Stimulated activated effector memory CD8-positive, alpha-beta T cell treated with anti-CD3 and anti-CD28 coated beads, Interleukin-12 subunit alpha, Interleukin-12 subunit beta, amount 100 ng/mL, for 72 hours (primary cell): ENCODE measurements around the gene HOXD11.

ENCODE experiments used
- ATAC-seq: fragments of 150-1000 bp; cut with Tn5 transposase; 2 replicates; pipeline ENCODE4 v1.10.0; 2021
- DNase-seq, 2 donors: peaks; one replicate each; pipeline ENCODE4 v3.0.0; 2021 to 2022; ENCODE audit warnings: low spot score in 2 of 2
- H3K27ac Mint-ChIP-seq: one replicate; pipeline ENCODE4 v1.8.0; 2022; ENCODE audit warnings: mild to moderate bottlenecking, mixed read lengths
- H3K36me3 Mint-ChIP-seq: one replicate; pipeline ENCODE4 v1.8.0; 2022; ENCODE audit warnings: mild to moderate bottlenecking, mixed read lengths
- H3K4me1 Mint-ChIP-seq: one replicate; pipeline ENCODE4 v1.8.0; 2022; ENCODE audit warnings: mixed read lengths
- H3K4me3 Mint-ChIP-seq: one replicate; pipeline ENCODE4 v1.8.0; 2022; ENCODE audit warnings: mild to moderate bottlenecking, mixed read lengths
- H3K9me3 Mint-ChIP-seq: one replicate; pipeline ENCODE4 v1.8.0; 2022; ENCODE audit warnings: mixed read lengths

The HOXD11 gene

DNA sequence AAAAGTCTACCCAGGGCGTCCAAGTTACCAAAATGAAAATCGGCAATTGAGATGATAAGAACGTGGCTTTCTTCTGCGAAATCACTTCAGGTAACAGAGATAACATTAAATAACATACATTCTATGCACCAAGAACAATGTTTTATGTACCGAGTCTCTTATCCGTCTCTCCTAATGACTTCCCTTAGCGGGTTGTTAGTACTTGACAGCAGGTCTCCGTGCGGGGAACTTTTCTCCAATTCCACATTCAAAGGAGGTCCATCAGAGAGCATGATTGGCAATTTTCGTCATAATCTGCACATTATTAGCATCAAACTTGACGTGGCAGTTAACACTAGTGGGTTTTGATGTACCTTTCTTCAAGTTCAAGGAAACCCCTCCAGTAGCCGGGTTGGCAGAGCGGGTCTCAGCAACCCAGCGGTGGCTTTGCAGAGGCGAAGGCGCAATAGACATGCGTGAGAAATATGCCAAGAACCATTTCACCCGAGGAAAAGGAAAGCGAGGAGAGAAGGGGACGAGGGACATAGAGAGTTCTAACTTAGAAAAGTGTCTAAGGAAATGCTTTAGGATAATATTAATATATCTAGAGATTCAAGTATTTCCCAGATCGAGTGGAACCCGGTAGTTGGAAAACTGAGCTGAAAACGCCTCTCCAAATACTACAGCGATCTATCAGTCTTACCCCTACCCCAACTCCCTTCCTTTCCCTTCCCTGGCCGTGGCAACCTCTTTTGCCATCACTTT lies 28.4 kb upstream of the HOXD11 start:
- Mint-ChIP-seq H3K4me3 (peak overlapping the region; percentile 44), H3K27ac (peak overlapping the region; percentile 82), H3K36me3 (peaks cover 42% of the 10 kb centered on the region), H3K4me1 (peaks cover 9% of the 10 kb centered on the region), H3K9me3 (peaks cover 4% of the 10 kb centered on the region)
- ATAC-seq (no peak), DNase-seq (no peak)

DNA sequence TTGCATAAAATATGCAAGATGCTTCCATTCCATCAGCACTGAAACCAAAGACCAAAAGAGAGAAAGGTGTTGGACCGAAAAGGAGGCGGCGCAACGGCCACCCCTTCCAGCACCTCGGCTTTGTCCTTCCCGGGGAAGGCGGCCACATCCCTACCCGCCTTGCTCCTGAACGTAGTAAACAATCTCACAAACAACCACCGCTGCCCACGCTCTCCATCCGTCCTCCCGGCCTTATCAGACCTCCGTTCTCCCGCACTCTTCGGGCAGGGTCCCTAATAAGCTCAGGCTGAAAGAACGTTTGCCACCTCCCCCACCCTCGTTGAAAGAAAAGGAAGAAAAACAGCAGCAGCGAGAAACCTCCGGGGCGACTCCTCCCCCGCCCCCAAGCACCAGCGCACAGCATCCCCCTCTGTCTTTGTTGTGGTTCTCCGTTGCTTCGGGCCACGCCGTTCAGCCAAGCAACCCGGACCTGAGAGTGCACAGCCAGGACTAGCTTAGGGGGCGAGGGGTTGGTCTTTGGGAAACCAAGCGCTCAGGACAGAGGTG lies 27.7 kb upstream of the HOXD11 start:
- Mint-ChIP-seq H3K4me1 (peaks cover 9% of the 10 kb centered on the region), H3K4me3 (peak overlapping the region; percentile 44), H3K9me3 (peaks cover 4% of the 10 kb centered on the region), H3K27ac (peak overlapping the region; percentile 82), H3K36me3 (peaks cover 49% of the 10 kb centered on the region)
- ATAC-seq, result no peak
- DNase-seq, result no peak

DNA sequence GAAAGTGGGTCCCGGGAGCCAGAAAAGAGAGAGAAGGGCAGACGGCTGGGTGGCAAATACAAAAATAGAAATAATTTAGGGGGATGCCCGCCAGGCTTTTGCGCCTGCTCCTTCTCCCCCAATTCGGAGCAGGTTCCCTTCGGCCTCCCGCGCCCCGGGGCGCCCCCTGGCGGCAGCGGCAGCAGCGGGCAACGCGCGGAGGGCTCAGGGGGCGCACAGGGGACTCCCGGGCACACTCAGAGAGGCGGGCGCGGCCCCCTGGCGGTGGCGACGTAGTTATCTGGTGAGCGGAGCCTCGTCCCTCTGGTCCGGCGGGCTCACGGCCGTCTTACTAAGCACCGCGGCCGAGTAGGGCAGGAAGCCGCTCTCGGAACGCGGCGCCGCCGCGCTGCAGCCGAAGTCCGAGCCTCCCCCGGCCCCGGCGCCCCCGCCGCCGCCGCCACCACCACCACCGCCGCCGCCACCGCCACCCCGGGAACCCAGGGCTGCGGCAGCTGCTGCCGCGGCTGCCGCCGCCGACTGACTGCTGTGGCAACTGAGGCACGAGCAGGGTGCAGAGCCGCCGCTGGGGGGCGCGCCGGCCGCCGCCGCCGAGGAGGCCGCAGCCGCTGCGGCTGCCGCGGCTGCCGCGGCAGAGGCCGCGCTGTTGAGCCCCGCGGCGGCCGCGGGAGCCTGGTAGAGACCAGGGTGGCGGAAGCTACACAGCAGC lies 27.1 kb upstream of the HOXD11 start:
- H3K9me3 Mint-ChIP-seq, result peaks cover 4% of the 10 kb centered on the region
- H3K27ac Mint-ChIP-seq, result peak overlapping the region; percentile 82
- ATAC-seq (no peak), DNase-seq (peak in 1 of 2 donors; percentile 56)
- peaks cover 55% of the 10 kb centered on the region for H3K36me3 Mint-ChIP-seq
- H3K4me1 Mint-ChIP-seq, result peaks cover 9% of the 10 kb centered on the region
- peak overlapping the region; percentile 44 for H3K4me3 Mint-ChIP-seq

DNA sequence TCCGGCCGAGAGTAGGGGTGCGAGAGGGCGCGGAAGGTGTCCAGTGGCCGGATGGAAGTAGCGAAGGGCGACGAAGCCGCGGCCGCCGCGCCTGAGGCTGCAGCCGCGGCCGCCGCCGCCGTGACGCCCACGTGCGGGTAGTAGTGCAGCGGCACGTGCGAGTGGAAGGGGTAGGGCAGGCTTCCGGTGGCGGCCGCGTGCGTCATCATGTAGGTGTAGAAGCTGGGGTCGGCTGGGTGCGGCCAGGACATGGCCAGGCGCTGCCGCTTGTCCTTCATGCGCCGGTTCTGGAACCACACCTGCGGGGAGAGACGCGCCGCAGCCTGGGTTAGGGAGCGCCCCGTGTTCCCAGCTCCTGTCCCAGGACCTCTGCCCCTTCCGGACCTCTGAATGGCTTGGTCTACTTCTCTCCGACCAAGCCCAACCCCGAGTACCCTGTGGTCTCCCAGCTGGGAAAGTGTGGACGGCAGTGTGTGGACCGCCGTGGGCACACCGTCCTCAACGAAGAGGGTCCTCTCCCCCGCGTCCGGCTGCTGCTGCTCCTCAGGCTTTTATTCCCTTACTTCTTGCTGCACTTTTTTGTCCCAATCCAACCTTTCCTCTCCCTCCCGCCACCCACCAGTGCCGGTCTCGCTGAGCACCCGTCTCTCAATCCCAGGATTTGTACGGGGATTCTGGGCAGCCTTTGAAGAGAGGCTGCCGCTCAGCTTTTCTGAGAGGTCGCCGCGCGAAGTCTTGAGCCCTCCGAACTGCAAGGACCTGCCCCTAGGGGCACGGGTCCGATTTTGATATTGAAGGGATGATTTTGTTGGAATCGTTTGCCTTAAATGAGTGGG lies 26.3 kb upstream of the HOXD11 start:
- peak in 1 of 2 donors; percentile 51 for DNase-seq
- no peak for ATAC-seq
- Mint-ChIP-seq H3K9me3 (peaks cover 1% of the 10 kb centered on the region), H3K4me3 (no peak overlapping the region), H3K36me3 (peaks cover 55% of the 10 kb centered on the region), H3K4me1 (peaks cover 9% of the 10 kb centered on the region), H3K27ac (peak overlapping the region; percentile 32)

DNA sequence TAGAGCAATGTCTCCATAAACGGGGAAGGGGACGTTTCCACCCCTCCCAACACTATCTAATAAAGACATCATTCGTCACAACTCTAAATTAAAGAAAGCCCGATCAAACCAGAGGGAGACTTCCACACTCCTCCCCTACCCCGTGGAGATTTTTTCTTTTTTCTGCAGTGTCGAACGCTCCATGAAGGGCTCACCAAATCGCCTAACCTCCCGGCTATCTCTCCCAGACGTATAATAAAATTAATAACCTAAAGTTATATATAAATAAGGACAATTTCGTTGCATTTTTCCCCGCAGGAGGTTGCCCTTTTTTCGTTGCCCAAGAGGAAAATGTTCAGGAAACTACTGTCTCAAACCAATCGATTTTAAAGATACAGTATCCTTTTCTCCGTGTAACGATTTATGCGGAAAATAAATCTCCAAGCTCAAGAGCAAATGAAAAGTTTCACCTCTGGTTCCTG lies 25.7 kb upstream of the HOXD11 start:
- Mint-ChIP-seq H3K9me3 (no peaks in the 10 kb centered on the region), H3K4me3 (no peak overlapping the region), H3K4me1 (peaks cover 9% of the 10 kb centered on the region), H3K36me3 (peaks cover 58% of the 10 kb centered on the region), H3K27ac (peak overlapping the region; percentile 32)
- ATAC-seq (no peak), DNase-seq (peak in 1 of 2 donors; percentile 44)

DNA sequence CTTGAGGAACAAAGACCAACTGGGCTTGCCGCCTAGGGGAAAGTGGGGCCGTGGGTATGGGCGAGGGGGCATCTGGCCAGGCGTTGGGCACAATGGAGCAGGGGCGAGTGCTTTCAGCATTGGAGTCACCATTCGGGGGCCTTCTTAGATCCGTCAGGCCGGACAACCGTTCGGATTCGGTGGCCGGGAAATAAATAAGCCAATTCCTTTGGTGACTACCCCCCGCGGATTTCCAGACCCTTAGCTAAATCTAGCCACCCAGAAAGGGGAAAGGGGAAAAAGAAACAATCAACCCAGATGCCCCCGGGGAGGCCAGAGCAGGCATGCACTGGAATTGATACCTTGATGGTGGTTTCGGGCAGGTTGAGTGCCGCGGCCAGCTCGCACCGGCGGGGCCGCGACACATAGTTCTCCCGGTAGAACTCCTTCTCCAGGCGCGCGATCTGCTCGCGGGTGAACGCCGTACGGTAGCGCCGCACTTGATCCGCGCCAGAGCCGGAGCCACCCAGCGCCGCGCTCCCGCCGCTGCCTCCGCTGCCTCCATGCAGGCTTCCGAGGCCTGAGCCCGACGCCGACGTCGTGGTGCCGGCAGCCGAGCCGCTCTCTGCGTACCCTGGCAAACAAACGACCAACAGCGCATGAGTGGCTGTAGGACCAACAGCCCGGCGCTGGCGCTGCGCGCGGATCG lies 25.1 kb upstream of the HOXD11 start:
- no peaks in the 10 kb centered on the region for H3K9me3 Mint-ChIP-seq
- no peak overlapping the region for H3K4me3 Mint-ChIP-seq
- peak in 1 of 2 donors; percentile 51 for DNase-seq
- H3K4me1 Mint-ChIP-seq, result peaks cover 9% of the 10 kb centered on the region
- H3K27ac Mint-ChIP-seq, result peak overlapping the region; percentile 63
- ATAC-seq, result no peak
- peaks cover 60% of the 10 kb centered on the region for H3K36me3 Mint-ChIP-seq

DNA sequence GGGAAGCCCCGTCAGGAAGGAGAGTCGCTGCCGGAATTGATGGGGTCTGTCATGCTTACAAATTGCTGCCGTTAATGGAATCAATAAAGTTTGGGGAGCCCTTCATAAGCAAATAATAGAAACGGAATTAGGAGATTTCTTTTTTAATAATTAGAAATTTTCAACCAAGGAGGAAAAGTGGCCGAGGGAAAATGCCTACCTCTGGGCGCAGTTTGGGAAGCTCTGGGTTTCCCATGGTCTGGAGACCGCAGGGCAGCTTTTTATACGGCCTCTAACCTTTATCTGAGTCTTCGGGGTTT lies 24.6 kb upstream of the HOXD11 start:
- H3K36me3 Mint-ChIP-seq, result peaks cover 60% of the 10 kb centered on the region
- peak in 1 of 2 donors; percentile 47 for DNase-seq
- no peak overlapping the region for H3K4me3 Mint-ChIP-seq
- H3K4me1 Mint-ChIP-seq, result peaks cover 9% of the 10 kb centered on the region
- no peak for ATAC-seq
- no peaks in the 10 kb centered on the region for H3K9me3 Mint-ChIP-seq
- H3K27ac Mint-ChIP-seq, result peak overlapping the region; percentile 63

DNA sequence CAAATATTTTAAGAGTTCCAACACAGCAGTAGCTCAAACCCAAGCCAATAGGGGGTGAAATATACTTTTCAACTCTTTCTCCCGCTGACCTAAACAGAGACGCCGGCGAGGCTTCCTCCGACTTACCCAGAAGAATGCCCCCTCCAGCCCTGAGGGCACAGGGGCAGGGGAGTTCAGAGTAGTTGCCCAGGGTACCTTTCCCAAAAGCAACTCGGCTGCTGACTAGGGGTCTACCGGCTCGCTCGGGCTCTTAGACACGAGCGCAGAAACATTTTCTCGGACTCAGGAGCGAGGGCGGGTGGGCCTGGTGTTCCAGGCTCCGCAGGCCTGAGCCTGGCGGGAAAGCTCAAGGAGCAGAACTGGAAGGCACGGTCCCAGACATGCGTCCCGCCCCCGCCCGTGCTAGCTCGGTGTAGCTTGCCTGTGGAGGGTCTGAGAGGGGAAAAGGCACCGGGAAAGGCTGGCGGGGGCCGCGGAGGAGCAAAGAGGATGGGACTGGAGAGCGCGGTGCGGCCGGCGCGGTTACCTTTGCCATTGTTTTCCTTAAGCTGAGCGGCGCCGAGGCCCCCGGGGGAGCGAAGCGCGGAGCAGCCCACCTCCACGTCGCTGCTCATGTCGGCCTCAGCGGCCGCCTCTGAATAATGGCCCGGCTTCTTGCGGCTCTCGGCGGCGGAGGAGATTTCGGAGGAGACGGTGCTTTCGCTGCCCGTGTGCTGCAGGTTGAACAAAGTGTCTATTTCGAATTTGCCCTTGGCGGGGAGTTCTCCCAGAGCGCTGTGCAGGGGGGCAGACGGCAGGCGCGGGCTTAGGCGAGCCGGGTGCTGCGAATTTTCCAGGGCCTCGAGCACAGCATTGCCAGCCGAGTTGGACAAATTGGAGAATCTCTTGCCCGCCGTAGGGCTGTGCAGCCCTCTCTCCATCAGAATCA lies 24.0 kb upstream of the HOXD11 start:
- DNase-seq (peak in 1 of 2 donors; percentile 48), ATAC-seq (no peak)
- H3K4me3 Mint-ChIP-seq, result no peak overlapping the region
- peak overlapping the region; percentile 63 for H3K27ac Mint-ChIP-seq
- H3K4me1 Mint-ChIP-seq, result peaks cover 10% of the 10 kb centered on the region
- H3K9me3 Mint-ChIP-seq, result no peaks in the 10 kb centered on the region
- peaks cover 60% of the 10 kb centered on the region for H3K36me3 Mint-ChIP-seq

DNA sequence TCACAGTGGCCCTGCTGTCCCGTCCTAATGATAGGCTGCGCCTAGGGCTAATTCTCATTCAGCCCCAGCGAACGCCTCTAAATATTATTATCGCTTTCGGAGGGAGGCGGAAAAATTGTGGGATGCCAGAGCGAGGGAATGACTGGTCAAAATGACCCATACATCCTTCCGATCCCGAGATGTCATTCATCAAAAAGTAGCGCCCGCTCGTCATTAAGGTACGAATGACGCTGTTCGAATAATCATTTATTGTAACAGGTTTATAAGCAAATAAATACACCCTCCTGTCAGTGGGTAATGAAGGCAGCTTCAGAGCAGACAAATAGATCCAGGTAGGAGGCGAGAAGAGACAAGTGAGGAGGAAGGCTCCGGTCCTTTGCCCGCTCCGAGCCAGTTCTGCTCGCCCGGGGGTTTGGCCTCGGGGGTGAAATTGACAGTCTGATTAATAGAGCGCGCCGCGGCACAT lies 23.3 kb upstream of the HOXD11 start, which contains the start of gene EVX2:
Gene EVX2, minus strand, starts transcription at position 167 of the 466 bp plus-strand sequence. CDS start 186 bp downstream, outside the sequence.
- no peak for ATAC-seq
- Mint-ChIP-seq H3K4me1 (peaks cover 14% of the 10 kb centered on the region), H3K4me3 (no peak within 1 kb of the TSS), H3K36me3 (peaks cover 57% of the 10 kb centered on the region), H3K9me3 (no peaks in the 10 kb centered on the region), H3K27ac (peak within 1 kb of the TSS; percentile 63)
- DNase-seq, result no peak

DNA sequence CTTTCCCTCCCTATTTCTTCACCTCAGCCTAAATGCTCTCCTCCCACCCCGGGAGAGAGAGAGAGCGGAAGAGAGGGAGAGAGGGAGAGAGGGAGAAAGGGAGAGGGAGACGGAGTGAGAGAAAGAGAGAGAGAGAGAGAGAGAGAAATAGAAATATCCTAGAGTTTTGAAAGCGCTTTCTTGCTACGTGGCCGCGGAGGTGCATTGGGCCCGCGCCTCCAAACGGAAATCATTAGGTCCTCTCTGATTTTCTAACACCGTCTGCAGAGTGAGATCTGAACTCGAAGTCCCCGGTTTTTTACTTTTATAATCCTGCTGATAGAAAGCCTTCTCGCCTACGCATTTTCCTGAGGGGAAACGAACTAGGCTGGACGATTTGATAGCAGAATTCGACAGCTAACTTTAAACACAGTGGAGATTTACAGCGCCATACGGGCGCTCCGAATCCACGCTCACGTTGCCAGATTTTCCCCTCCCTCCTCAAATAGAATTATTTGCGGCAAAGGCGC lies 22.4 kb upstream of the HOXD11 start:
- DNase-seq (no peak), ATAC-seq (no peak)
- H3K4me3 Mint-ChIP-seq, result no peak overlapping the region
- peaks cover 48% of the 10 kb centered on the region for H3K36me3 Mint-ChIP-seq
- no peak overlapping the region for H3K27ac Mint-ChIP-seq
- H3K9me3 Mint-ChIP-seq, result no peaks in the 10 kb centered on the region
- H3K4me1 Mint-ChIP-seq, result peaks cover 7% of the 10 kb centered on the region

DNA sequence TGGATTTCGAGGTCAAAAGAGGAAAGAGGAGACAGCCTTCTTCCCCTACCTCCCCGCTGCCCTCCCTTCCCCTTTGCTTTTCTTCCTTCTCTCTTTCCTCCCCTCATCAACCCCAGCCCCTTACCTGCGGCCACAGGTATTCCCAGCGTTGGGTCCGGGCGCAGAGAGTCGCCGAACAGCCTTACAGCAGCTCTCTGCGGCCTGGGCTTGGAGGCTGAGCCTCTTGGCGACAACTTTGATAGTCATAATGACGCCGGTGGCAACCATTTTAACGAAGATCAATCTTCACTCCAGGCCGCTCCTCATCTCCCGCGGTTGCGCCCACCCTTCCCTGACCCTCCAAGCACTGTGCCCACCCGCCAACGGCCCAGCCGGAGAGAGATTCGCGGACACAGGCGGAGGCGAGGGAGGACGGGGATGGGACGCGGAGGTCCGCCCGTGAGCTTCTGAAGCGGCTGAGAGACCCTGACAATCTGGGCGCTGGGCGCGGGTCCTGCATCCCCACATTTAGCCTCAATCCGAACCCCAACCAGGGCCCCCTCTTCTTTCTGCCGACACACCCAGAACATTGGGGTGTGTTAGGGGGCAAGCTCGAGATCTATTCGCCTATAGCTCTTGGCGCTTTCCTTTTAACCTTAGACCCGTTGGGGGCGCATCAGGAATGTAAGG lies 21.8 kb upstream of the HOXD11 start:
- no peak for DNase-seq
- Mint-ChIP-seq H3K36me3 (peaks cover 46% of the 10 kb centered on the region), H3K4me3 (no peak overlapping the region), H3K4me1 (peaks cover 6% of the 10 kb centered on the region), H3K27ac (no peak overlapping the region), H3K9me3 (no peaks in the 10 kb centered on the region)
- no peak for ATAC-seq

DNA sequence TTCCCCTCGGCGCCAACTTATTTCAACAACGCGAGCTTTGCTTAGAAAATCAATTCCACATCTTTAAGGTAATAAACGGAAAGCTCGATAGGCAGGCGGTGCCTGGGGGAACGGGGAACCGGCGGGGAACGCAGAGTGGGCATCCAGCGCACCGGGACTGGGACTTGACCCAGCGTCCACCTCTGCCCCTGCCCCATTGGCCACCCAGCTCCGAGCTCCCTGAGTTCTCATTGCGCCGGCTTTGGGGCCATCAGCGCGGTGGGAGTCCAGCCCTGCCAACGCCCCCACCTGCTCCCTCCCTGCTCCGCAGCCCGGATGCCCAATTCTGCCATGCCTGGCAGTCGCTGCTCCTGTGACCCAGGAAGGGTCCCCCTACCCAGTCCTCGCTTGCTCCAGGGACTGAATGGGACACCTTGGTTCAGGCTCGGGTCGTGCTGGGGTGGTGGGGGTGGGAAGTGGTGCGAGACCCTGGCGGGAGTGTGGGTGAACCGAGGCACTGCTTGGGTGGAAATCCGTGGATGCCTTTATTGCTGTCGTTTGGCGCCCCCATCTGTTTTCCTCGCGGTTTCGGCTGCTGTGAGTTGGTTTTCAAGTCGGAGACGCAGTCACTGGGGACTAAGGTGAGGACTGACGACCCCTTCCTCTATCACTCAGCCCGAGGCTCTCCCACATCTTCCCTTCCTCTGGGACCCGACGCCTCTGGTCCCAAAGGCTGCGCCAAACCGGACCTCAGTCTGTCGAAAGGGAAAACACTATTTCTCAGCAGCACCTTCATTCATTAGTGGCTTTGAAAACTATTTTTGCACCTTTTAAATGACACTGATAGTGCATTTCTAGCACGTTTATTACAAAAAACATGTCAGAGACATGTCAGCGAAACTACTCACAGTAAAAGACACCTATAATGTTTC lies 21.0 kb upstream of the HOXD11 start:
- no peaks in the 10 kb centered on the region for H3K9me3 Mint-ChIP-seq
- H3K4me3 Mint-ChIP-seq, result no peak overlapping the region
- DNase-seq, result no peak
- peaks cover 41% of the 10 kb centered on the region for H3K36me3 Mint-ChIP-seq
- ATAC-seq, result no peak
- H3K4me1 Mint-ChIP-seq, result peaks cover 6% of the 10 kb centered on the region
- H3K27ac Mint-ChIP-seq, result no peak overlapping the region
